ENCODE data around the gene RAB29. TPM values are rescaled to one million over a fixed set of nuclear protein-coding genes. Genes with fewer than 3 reads are reported as not detected.

RAB29 gene
- polyA plus RNA-seq, 1 of the 3 experiments (the other 2 are of a cell fraction), result 9.2 TPM

DNA sequence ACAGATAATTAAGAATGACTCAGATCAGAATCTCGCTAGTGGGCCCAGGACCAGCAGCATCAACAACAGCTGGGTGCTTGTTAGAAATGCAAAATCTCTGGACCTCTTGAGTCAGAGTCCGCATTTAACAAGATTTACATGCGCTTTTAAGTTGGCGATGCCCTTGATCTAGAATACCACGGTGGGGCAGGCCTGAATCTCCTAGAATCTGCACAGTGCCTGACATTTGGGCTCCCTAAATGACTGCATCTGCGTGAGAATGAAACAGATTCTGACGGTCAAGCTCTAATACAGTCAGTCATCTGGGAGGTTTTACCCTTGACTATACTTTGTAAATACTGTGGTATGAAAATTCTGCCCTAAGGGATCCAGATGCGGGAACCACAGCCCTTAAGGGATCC lies 17.2 kb upstream of the RAB29 start:
- no peak for DNase-seq
- Histone ChIP-seq H3F3A (replicated peaks; ENCODE audit: insufficient read depth) (peaks cover 4% of the 10 kb centered on the region), H3K27me3 (ENCODE audit: insufficient read depth) (no peaks in the 10 kb centered on the region), H3K4me2 (no peak overlapping the region), H3K9ac (no peak overlapping the region), H3K9me3 (no peaks in the 10 kb centered on the region), H3K4me1 (ENCODE audit: control insufficient read depth in 1 of 2, insufficient read depth in 2 of 2, low read depth in 1 of 2, low read length in 1 of 2) (peaks cover 0 to 3% of the 10 kb centered on the region in 2 experiments; a peak in 1 of 4 replicates), H3K79me2 (ENCODE audit: insufficient read depth) (no peaks in the 10 kb centered on the region), H3K27ac (ENCODE audit: low read depth in 2 of 2, low read length in 1 of 2) (no peak overlapping the region; a peak in 1 of 4 replicates), H3K9me2 (no peaks in the 10 kb centered on the region), H2AFZ (ENCODE audit: low read depth) (no peak overlapping the region), H4K20me1 (ENCODE audit: insufficient read depth) (no peaks in the 10 kb centered on the region), H3K4me3 (ENCODE audit: low read depth in 2 of 2, low read length in 1 of 2) (no peak overlapping the region), H3K36me3 (replicated peaks in 1 of 2; ENCODE audit: control insufficient read depth in 1 of 2, insufficient read depth in 2 of 2, low read length in 1 of 2) (peaks cover 4 to 46% of the 10 kb centered on the region in 2 experiments)
- 72% methylated on average over 8 of the region's 8 CpGs for WGBS (ENCODE audit: low lambda C conversion rate)
- ChIA-PET CTCF (interaction anchor here (0.6 to 11.9 kb wide), 55 partner anchors 8 to 342 kb away, joined by 3 to 366 read pairs (median 5); partner anchors contain the start of genes AVPR1B, RAB29, SLC26A9 and SLC41A1), POLR2A (interaction anchor here (1.5 kb wide), 1 partner anchor 184 kb away, joined by 8 read pairs; no protein-coding TSS in a partner anchor)
- no peak for TF ChIP-seq RXRA (IDR thresholded peaks at IDR 0.05; ENCODE audit: borderline replicate concordance, low read depth)
- TF ChIP-seq USF2 (IDR thresholded peaks at IDR 0.05; ENCODE audit: borderline replicate concordance, low read depth, low read length), result no peak
- no peak for TF ChIP-seq NRF1 (IDR thresholded peaks at IDR 0.05; ENCODE audit: low read depth, low read length)
- TF ChIP-seq MXI1 (IDR thresholded peaks at IDR 0.05; ENCODE audit: low read depth, low read length), result no peak
- TF ChIP-seq RAD21 (IDR thresholded peaks at IDR 0.05; ENCODE audit: low read length), result no peak
- no peak for TF ChIP-seq RFX5 (IDR thresholded peaks at IDR 0.05; ENCODE audit: low read length)
- no peak for TF ChIP-seq PBX3 (IDR thresholded peaks at IDR 0.05)
- no peak for TF ChIP-seq GABPA (IDR thresholded peaks at IDR 0.05; ENCODE audit: low read depth)
- TF ChIP-seq, protein P1, sequence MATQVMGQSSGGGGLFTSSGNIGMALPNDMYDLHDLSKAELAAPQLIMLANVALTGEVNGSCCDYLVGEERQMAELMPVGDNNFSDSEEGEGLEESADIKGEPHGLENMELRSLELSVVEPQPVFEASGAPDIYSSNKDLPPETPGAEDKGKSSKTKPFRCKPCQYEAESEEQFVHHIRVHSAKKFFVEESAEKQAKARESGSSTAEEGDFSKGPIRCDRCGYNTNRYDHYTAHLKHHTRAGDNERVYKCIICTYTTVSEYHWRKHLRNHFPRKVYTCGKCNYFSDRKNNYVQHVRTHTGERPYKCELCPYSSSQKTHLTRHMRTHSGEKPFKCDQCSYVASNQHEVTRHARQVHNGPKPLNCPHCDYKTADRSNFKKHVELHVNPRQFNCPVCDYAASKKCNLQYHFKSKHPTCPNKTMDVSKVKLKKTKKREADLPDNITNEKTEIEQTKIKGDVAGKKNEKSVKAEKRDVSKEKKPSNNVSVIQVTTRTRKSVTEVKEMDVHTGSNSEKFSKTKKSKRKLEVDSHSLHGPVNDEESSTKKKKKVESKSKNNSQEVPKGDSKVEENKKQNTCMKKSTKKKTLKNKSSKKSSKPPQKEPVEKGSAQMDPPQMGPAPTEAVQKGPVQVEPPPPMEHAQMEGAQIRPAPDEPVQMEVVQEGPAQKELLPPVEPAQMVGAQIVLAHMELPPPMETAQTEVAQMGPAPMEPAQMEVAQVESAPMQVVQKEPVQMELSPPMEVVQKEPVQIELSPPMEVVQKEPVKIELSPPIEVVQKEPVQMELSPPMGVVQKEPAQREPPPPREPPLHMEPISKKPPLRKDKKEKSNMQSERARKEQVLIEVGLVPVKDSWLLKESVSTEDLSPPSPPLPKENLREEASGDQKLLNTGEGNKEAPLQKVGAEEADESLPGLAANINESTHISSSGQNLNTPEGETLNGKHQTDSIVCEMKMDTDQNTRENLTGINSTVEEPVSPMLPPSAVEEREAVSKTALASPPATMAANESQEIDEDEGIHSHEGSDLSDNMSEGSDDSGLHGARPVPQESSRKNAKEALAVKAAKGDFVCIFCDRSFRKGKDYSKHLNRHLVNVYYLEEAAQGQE (IDR thresholded peaks at IDR 0.05; ENCODE audit: low read depth, low read length), result no peak
- TF ChIP-seq TCF12 (IDR thresholded peaks at IDR 0.05), result no peak
- no peak for TF ChIP-seq FOXJ3 (CRISPR knock-in tag; IDR thresholded peaks at IDR 0.05)
- no peak for TF ChIP-seq POLR2AphosphoS5 (IDR thresholded peaks at IDR 0.05; ENCODE audit: low read depth, low read length)
